Measurements from ENCODE around the gene LARP7.

Gene LARP7

GRCh38 chr4:112673076-112673475, 36.1 kb downstream of the LARP7 start:
- TF ChIP-seq USF1 (IDR thresholded peaks at IDR 0.05) (no peak), TCF12 (IDR thresholded peaks at IDR 0.05; ENCODE audit: low read depth) (no peak), ZBTB7A (IDR thresholded peaks at IDR 0.05; ENCODE audit: low read depth) (no peak), EP300 (IDR thresholded peaks at IDR 0.05; ENCODE audit: borderline replicate concordance) (no peak), FOXM1 (IDR thresholded peaks at IDR 0.05; ENCODE audit: borderline replicate concordance, low read depth) (no peak), CREB1 (IDR thresholded peaks at IDR 0.05; ENCODE audit: low read depth) (no peak)

GRCh38 chr4:112673686-112674085, 36.7 kb downstream of the LARP7 start:
- TF ChIP-seq CEBPB (IDR thresholded peaks at IDR 0.05) = no peak
- no peak for TF ChIP-seq FOXM1 (IDR thresholded peaks at IDR 0.05; ENCODE audit: borderline replicate concordance, low read depth)
- no peak for TF ChIP-seq CREB1 (IDR thresholded peaks at IDR 0.05; ENCODE audit: low read depth)
- no peak for TF ChIP-seq REST (IDR thresholded peaks at IDR 0.05; ENCODE audit: low read depth)
- TF ChIP-seq ZBTB7A (IDR thresholded peaks at IDR 0.05; ENCODE audit: low read depth) = no peak
- no peak for TF ChIP-seq TAF1 (IDR thresholded peaks at IDR 0.05; ENCODE audit: low read depth)
- no peak for TF ChIP-seq USF1 (IDR thresholded peaks at IDR 0.05)
- TF ChIP-seq RAD21 (IDR thresholded peaks at IDR 0.05; ENCODE audit: low read depth) = no peak
- no peak for TF ChIP-seq EGR1 (IDR thresholded peaks at IDR 0.05)
- no peak for TF ChIP-seq MAX (IDR thresholded peaks at IDR 0.05)
- TF ChIP-seq TEAD4 (IDR thresholded peaks at IDR 0.05) = no peak
- TF ChIP-seq YY1 (IDR thresholded peaks at IDR 0.05; ENCODE audit: low read depth) = no peak
- TF ChIP-seq EP300 (IDR thresholded peaks at IDR 0.05; ENCODE audit: borderline replicate concordance) = no peak
- TF ChIP-seq NFIC (IDR thresholded peaks at IDR 0.05) = no peak
- TF ChIP-seq TCF12 (IDR thresholded peaks at IDR 0.05; ENCODE audit: low read depth) = no peak

- TF ChIP-seq REST (IDR thresholded peaks at IDR 0.05; ENCODE audit: low read depth) (no peak), YY1 (IDR thresholded peaks at IDR 0.05; ENCODE audit: low read depth) (no peak), USF1 (IDR thresholded peaks at IDR 0.05) (no peak), ZBTB7A (IDR thresholded peaks at IDR 0.05; ENCODE audit: low read depth) (no peak), EP300 (IDR thresholded peaks at IDR 0.05; ENCODE audit: borderline replicate concordance) (no peak), CEBPB (IDR thresholded peaks at IDR 0.05) (no peak), CREB1 (IDR thresholded peaks at IDR 0.05; ENCODE audit: low read depth) (no peak), FOXM1 (IDR thresholded peaks at IDR 0.05; ENCODE audit: borderline replicate concordance, low read depth) (no peak), EGR1 (IDR thresholded peaks at IDR 0.05) (no peak), RAD21 (IDR thresholded peaks at IDR 0.05; ENCODE audit: low read depth) (no peak), TAF1 (IDR thresholded peaks at IDR 0.05; ENCODE audit: low read depth) (no peak), TEAD4 (IDR thresholded peaks at IDR 0.05) (no peak)
Observed at GRCh38 chr4:112674376-112674775, 37.4 kb downstream of the LARP7 start.

- no peak for TF ChIP-seq EGR1 (IDR thresholded peaks at IDR 0.05)
- TF ChIP-seq NFIC (IDR thresholded peaks at IDR 0.05) = no peak
- no peak for TF ChIP-seq TAF1 (IDR thresholded peaks at IDR 0.05; ENCODE audit: low read depth)
- TF ChIP-seq USF1 (IDR thresholded peaks at IDR 0.05) = no peak
- no peak for TF ChIP-seq CREB1 (IDR thresholded peaks at IDR 0.05; ENCODE audit: low read depth)
- no peak for TF ChIP-seq YY1 (IDR thresholded peaks at IDR 0.05; ENCODE audit: low read depth)
- no peak for TF ChIP-seq REST (IDR thresholded peaks at IDR 0.05; ENCODE audit: low read depth)
- TF ChIP-seq TEAD4 (IDR thresholded peaks at IDR 0.05) = no peak
- no peak for TF ChIP-seq FOXM1 (IDR thresholded peaks at IDR 0.05; ENCODE audit: borderline replicate concordance, low read depth)
- no peak for TF ChIP-seq RAD21 (IDR thresholded peaks at IDR 0.05; ENCODE audit: low read depth)
- TF ChIP-seq TCF12 (IDR thresholded peaks at IDR 0.05; ENCODE audit: low read depth) = no peak
- TF ChIP-seq CEBPB (IDR thresholded peaks at IDR 0.05) = no peak
- no peak for TF ChIP-seq MAX (IDR thresholded peaks at IDR 0.05)
- TF ChIP-seq ZBTB7A (IDR thresholded peaks at IDR 0.05; ENCODE audit: low read depth) = no peak
- no peak for TF ChIP-seq EP300 (IDR thresholded peaks at IDR 0.05; ENCODE audit: borderline replicate concordance)
Observed at GRCh38 chr4:112677519-112678091, 40.7 kb downstream of the LARP7 start.
